Endothelial cell of umbilical vein (primary cell): Measurements from ENCODE around the gene ATG7. TPM values are rescaled to one million over a fixed set of nuclear protein-coding genes. Genes with fewer than 3 reads are reported as not detected.

Source experiments
- Bru-seq: library from RNA; stranded (reverse); fragments of 400-500 nt; gene quantifications from one replicate; lab custom pipeline; 2021; lab: Mats Ljungman, UMichigan
- BruChase-seq, 2 experiments: library from RNA; stranded (reverse); fragments of 400-500 nt; gene quantifications; one replicate each; lab custom pipeline; 2021; lab: Mats Ljungman, UMichigan
- BruUV-seq: library from RNA; stranded (reverse); fragments of 400-500 nt; replicated peaks from 2 replicates; lab custom pipeline; 2021; lab: Mats Ljungman, UMichigan
- CTCF ChIA-PET: fragments of 300-600, 350-600 bp; sonication (Branson Sonifier 250); formaldehyde crosslinking; loops from one replicate; lab custom pipeline; 2021; ENCODE audit warnings: antibody characterized with exemption, inconsistent platforms; lab: Charles Lee
- POLR2A ChIA-PET: fragments of 300-600, 350-600 bp; sonication (Branson Sonifier 250); formaldehyde crosslinking; loops from one replicate; lab custom pipeline; 2021; ENCODE audit warnings: antibody characterized with exemption, inconsistent platforms; lab: Charles Lee
- DNase-seq: peaks from one replicate; pipeline ENCODE4 v3.0.0-alpha.2; 2011; ENCODE audit warnings: low read depth, low spot score
- FAIRE-seq: peaks from 2 replicates; lab custom pipeline; 2011; peaks lifted over from hg19 to GRCh38; lab: Jason Lieb, UNC
- H2AFZ ChIP-seq: 2 replicates; pipeline ENCODE4 v1.6.0; 2012; ENCODE audit warnings: low read depth, low read length, control low read depth, inconsistent platforms
- H3K27ac ChIP-seq: 2 replicates; pipeline ENCODE4 v1.5.1; 2011; ENCODE audit warnings: low read depth, mild to moderate bottlenecking, control low read depth, low read length, moderate library complexity; ENCODE audit not compliant: insufficient read depth
- H3K27me3 ChIP-seq, 2 experiments: 2 replicates each; pipeline versions ENCODE4 v1.6.0 to v1.6.1; 2011; ENCODE audit warnings: low read length in 2 of 2, mixed read lengths in 1 of 2; ENCODE audit not compliant: control insufficient read depth in 2 of 2, insufficient read depth in 2 of 2
- H3K36me3 ChIP-seq, 2 experiments: 2 replicates in 1 of 2; 3 replicates in 1 of 2; pipeline ENCODE4 v1.5.1; 2011; ENCODE audit warnings: low read length in 2 of 2, mild to moderate bottlenecking in 1 of 2, moderate library complexity in 1 of 2; ENCODE audit not compliant: control insufficient read depth in 2 of 2, insufficient read depth in 2 of 2; ENCODE audit errors: extremely low read depth in 1 of 2
- H3K4me1 ChIP-seq: 3 replicates; pipeline ENCODE4 v1.5.1; 2011; ENCODE audit warnings: mild to moderate bottlenecking, low read length; ENCODE audit not compliant: control insufficient read depth, insufficient read depth; ENCODE audit errors: extremely low read depth
- H3K4me2 ChIP-seq: 2 replicates; pipeline ENCODE4 v1.6.1; 2011; ENCODE audit warnings: low read length, control low read depth, mixed read lengths; ENCODE audit not compliant: insufficient read depth
- H3K4me3 ChIP-seq, 3 experiments: fragments of 200-600 bp in 1 of 3; sonication (generic), shearing (Covaris generic) in 1 of 3; replicated peaks in 1 of 3; 2 replicates each; pipeline ENCODE4 v1.5.1; 2011 to 2016; ENCODE audit warnings: control low read depth in 3 of 3, low read length in 3 of 3, mild to moderate bottlenecking in 2 of 3, inconsistent platforms in 1 of 3, low read depth in 1 of 3, moderate library complexity in 1 of 3; ENCODE audit not compliant: insufficient read depth in 1 of 3
- H3K79me2 ChIP-seq: 2 replicates; pipeline ENCODE4 v1.6.0; 2012; ENCODE audit warnings: low read length, inconsistent platforms; ENCODE audit not compliant: control insufficient read depth, insufficient read depth
- H3K9ac ChIP-seq: replicated peaks from 2 replicates; pipeline ENCODE3; 2011; ENCODE audit warnings: low read length, control low read depth; ENCODE audit not compliant: insufficient read depth; ENCODE audit errors: extremely low read depth
- H3K9me1 ChIP-seq: replicated peaks from 3 replicates; pipeline ENCODE4 v1.6.0; 2011; ENCODE audit warnings: mild to moderate bottlenecking, low read length; ENCODE audit not compliant: control insufficient read depth, insufficient read depth; ENCODE audit errors: extremely low read depth
- H3K9me3 ChIP-seq: replicated peaks from 2 replicates; pipeline ENCODE4 v1.5.1; 2012; ENCODE audit warnings: low read length, inconsistent platforms; ENCODE audit not compliant: control insufficient read depth, insufficient read depth
- H4K20me1 ChIP-seq: replicated peaks from 2 replicates; pipeline ENCODE3; 2011; ENCODE audit warnings: mild to moderate bottlenecking, low read length; ENCODE audit not compliant: control insufficient read depth, insufficient read depth; ENCODE audit errors: extremely low read depth
- CTCF ChIP-seq, 2 donors: IDR thresholded peaks; 1 replicate in 1 of 2; 2 replicates in 1 of 2; pipeline ENCODE4 v1.5.1; 2011; ENCODE audit warnings: low read length in 2 of 2, mild to moderate bottlenecking in 2 of 2, moderate library complexity in 2 of 2, control low read depth in 1 of 2, inconsistent platforms in 1 of 2, low read depth in 1 of 2; ENCODE audit not compliant: insufficient read depth in 1 of 2; ENCODE audit errors: extremely low read depth in 1 of 2
- EZH2 ChIP-seq: IDR thresholded peaks from 2 replicates; pipeline ENCODE4 v1.6.1; 2012; ENCODE audit warnings: borderline replicate concordance, low read depth, mild to moderate bottlenecking, moderate library complexity, low read length, inconsistent platforms; ENCODE audit not compliant: severe bottlenecking
- FOS ChIP-seq: IDR thresholded peaks from 2 replicates; pipeline ENCODE4 v1.6.1; 2011; ENCODE audit warnings: mild to moderate bottlenecking, low read length, moderate library complexity, borderline replicate concordance; ENCODE audit not compliant: insufficient read depth
- GATA2 ChIP-seq: IDR thresholded peaks from 2 replicates; pipeline ENCODE4 v1.7.0; 2011; ENCODE audit warnings: low read depth, mild to moderate bottlenecking, moderate library complexity, mixed read lengths, low read length; ENCODE audit not compliant: insufficient read length, insufficient read depth
- JUN ChIP-seq: IDR thresholded peaks from 2 replicates; pipeline ENCODE4 v1.6.1; 2011; ENCODE audit warnings: borderline replicate concordance, low read depth; ENCODE audit not compliant: insufficient read length, insufficient read depth
- MYC ChIP-seq: IDR thresholded peaks from one replicate; pipeline ENCODE4 v1.6.1; 2011; ENCODE audit warnings: mild to moderate bottlenecking, low read depth, low read length
- POLR2A ChIP-seq: IDR thresholded peaks from 2 replicates; pipeline ENCODE4 v1.6.1; 2012; ENCODE audit warnings: low read depth, mild to moderate bottlenecking, control low read depth, low read length
- POLR2AphosphoS5 ChIP-seq: IDR thresholded peaks from 2 replicates; pipeline ENCODE4 v1.6.1; 2012; ENCODE audit warnings: low read depth, mild to moderate bottlenecking, control low read depth, low read length, moderate library complexity; ENCODE audit not compliant: insufficient read depth
- dilution Hi-C: fragments of 300-500 bp; cut with MboI; formaldehyde crosslinking; loops from one replicate; pipeline ENCODE4 v1.15.0; 2019; ENCODE audit warnings: low sequenced_read_pairs; ENCODE audit not compliant: extremely low pct_ligation_motif_present
- intact Hi-C: fragments of 100-400 bp; cut with micrococcal nuclease; formaldehyde crosslinking; loops from one replicate; pipeline ENCODE4 v1.10.0; 2022
- long read RNA-seq: library from polyadenylated mRNA; stranded (forward); transcript quantifications from one replicate; pipeline ENCODE4 v2.0.0, GENCODE V29; 2021
- polyA minus RNA-seq, 3 experiments: library from RNA; depleted of rRNA, polyadenylated mRNA; stranded (reverse); fragments of >200 nt; gene quantifications; 1 replicate in 1 of 3; 2 replicates in 2 of 3; pipeline ENCODE4 v1.2.3, GENCODE V29; 2011
- polyA plus RNA-seq, 4 experiments: library from polyadenylated mRNA; depleted of rRNA in 3 of 4; stranded (reverse) in 3 of 4; unstranded in 1 of 4; fragments of >200 nt; gene quantifications; 2 replicates each; pipeline versions ENCODE4 v1.2.1 to v1.2.3, GENCODE V29; 2011 to 2012; ENCODE audit warnings: missing spikeins in 1 of 4
- total RNA-seq: library from RNA; stranded (reverse); gene quantifications from 2 replicates; pipeline ENCODE4 v1.2.3, GENCODE V29; 2021

Gene ATG7
- total RNA-seq: 48.3 and 50.4 TPM in 2 replicates
- 30.8 and 37.8 TPM in 2 replicates for polyA plus RNA-seq
- 26.4 and 38.7 TPM in 2 replicates for polyA plus RNA-seq (2011; cell fraction: cytosol; rRNA removed)
- polyA plus RNA-seq (2011; cell fraction: nucleus; rRNA removed): 48.4 and 77.1 TPM in 2 replicates
- 22.9 and 36.6 TPM in 2 replicates for polyA plus RNA-seq (2012)
- polyA minus RNA-seq: 58.7 and 82.4 TPM in 2 replicates
- polyA minus RNA-seq (2011; cell fraction: cytosol; rRNA and poly(A)+ RNA removed): 15.8 TPM
- polyA minus RNA-seq (2011; cell fraction: nucleus; rRNA and poly(A)+ RNA removed): 65.6 and 115 TPM in 2 replicates
- Bru-seq, nascent RNA: percentile 76 among the genes with signal in this experiment
- BruChase-seq, experiment 1, labeled RNA remaining after a 6-hour chase: percentile 72 among the genes with signal in this experiment
- percentile 79 among the genes with signal in this experiment for BruChase-seq, experiment 2, labeled RNA remaining after a 2-hour chase
- long read RNA-seq, full-length matches to known transcripts: 45 of 101 reads
- long read RNA-seq, partial matches to known transcripts: 19 of 101 reads
- long read RNA-seq, other reads (novel, unspliced or antisense): 37 of 101 reads

GRCh38 chr3:11271986-11272904 is at the start of gene ATG7:
Gene ATG7 (plus strand): TSS chr3:11272397. CDS start chr3:11298696, 26,299 bp downstream.
- no peaks in the 10 kb centered on the region for H3K9me1 ChIP-seq
- H3K4me2 ChIP-seq: peak within 1 kb of the TSS; percentile 87
- ChIA-PET POLR2A (interaction anchor here (0.6 to 2.9 kb wide), 8 partner anchors 15 to 175 kb away, joined by 3 to 18 read pairs (median 4); no protein-coding TSS in a partner anchor), CTCF (interaction anchor here (0.6 to 1.4 kb wide), 20 partner anchors 10 to 514 kb away, joined by 3 to 12 read pairs (median 3); partner anchors contain the start of gene HRH1)
- peak within 1 kb of the TSS; percentile 90 for H2AFZ ChIP-seq
- no peaks in the 10 kb centered on the region for H3K27me3 ChIP-seq
- dilution Hi-C loops: no loop called here
- peaks cover 44% of the 10 kb centered on the region for H3K79me2 ChIP-seq
- peak within 1 kb of the TSS; percentile 76 to 89 (median 88) for H3K4me3 ChIP-seq
- peak within 1 kb of the TSS; percentile 89 for H3K27ac ChIP-seq
- peaks cover 15% of the 10 kb centered on the region for H3K4me1 ChIP-seq
- H3K9me3 ChIP-seq: no peaks in the 10 kb centered on the region
- H4K20me1 ChIP-seq: no peaks in the 10 kb centered on the region
- no peaks in the 10 kb centered on the region for H3K36me3 ChIP-seq
- intact Hi-C loops: loop anchor here (1.0 to 2.0 kb wide), 6 partner anchors 17 to 71 kb away; no protein-coding TSS in a partner anchor
- no peak for TF ChIP-seq CTCF (IDR thresholded peaks at IDR 0.05; ENCODE audit: extremely low read depth in 1 of 2, insufficient read depth in 1 of 2, low read depth in 1 of 2, low read length in 2 of 2)
- TF ChIP-seq MYC: no peak
- TF ChIP-seq POLR2A: peak; percentile 89
- TF ChIP-seq FOS: no peak
- TF ChIP-seq POLR2AphosphoS5: peak; percentile 82
- TF ChIP-seq EZH2: no peak
- TF ChIP-seq JUN: peak; percentile 24
- no peak for TF ChIP-seq GATA2
- peak within 1 kb of the TSS; percentile 95 for H3K9ac ChIP-seq
- TSS peak; percentile 78 for BruUV-seq
- FAIRE-seq (peak; percentile 86), DNase-seq (peak; percentile 98)
